DMS79 (cell line): Measurements from ENCODE around the gene SSC4D.

Experiments used
- DNase-seq: peaks from one replicate; lab custom pipeline; 2025; lab: John Stamatoyannopoulos, UW

SSC4D gene

DNA sequence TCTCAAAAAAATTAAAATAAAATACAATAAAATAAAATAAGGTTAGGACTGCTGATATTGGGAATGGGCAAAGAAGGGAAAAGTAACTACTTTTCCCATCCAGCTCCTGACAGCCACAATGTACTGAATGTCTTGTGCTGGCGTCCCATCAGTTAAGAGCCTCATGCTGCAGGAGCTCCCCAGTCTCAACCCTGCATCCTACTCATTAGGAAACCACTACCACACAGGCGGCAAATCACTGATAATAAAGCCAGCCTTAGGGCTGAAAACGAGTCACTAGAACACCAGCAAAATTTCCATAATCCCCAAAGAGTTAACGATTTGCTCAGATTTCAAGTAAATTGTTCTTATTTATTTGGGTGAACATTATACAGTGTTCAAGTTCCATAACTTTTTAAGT is 55.0 kb downstream of the SSC4D start:
- DNase-seq = no peak

GRCh38 chr7:76353744-76354143 is 55.8 kb downstream of the SSC4D start:
- DNase-seq = no peak

GRCh38 chr7:76352193-76352592 is 57.3 kb downstream of the SSC4D start:
- no peak for DNase-seq

- no peak for DNase-seq
These were observed 58.1 kb downstream of the SSC4D start for GRCh38 chr7:76351372-76351771.

- no peak for DNase-seq
These were observed 60.1 kb downstream of the SSC4D start for GRCh38 chr7:76349313-76349885.

DNA sequence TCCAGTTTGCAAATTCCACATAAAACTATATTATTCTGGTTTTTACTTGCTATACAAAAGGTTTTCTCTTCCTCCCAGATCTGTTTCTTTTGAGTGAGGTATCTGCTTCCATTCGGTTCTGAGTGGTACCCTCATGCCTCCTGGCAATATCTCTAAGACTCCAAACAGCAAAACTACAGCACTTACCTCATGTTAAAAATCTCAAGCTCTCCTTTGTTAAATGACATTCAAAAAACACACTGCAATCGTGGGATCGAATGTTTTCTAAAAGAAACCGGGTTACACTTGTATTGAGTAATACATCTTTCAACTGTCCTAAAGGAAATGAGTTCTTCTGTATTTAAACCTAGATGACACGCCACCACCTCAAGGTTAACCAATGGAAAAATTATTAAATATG is 61.8 kb downstream of the SSC4D start:
- no peak for DNase-seq

DNA sequence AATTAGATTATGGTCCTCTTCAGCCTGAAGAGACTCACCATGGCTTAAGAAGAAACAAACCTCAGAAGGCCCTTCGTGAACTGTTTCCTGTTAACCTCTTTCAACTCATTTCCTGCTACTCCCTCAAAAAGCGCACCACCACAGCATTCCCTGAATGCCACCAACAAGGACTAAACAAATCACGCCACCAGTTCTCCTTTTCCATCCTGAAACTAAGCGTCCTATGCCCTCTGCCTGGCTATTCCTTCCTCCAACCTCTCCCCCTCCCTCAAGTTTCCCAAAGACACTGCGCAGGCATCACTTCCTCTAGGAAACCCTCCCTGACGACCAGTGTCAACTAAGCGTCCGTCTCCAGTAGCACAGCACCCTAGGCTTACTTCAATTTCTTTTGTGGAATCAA is 62.7 kb downstream of the SSC4D start:
- no peak for DNase-seq

GRCh38 chr7:76346097-76346496 is 63.4 kb downstream of the SSC4D start:
- DNase-seq = no peak

GRCh38 chr7:76343931-76344321 is 65.6 kb downstream of the SSC4D start:
- DNase-seq = no peak

GRCh38 chr7:76343294-76343930 is 66.1 kb downstream of the SSC4D start:
- no peak for DNase-seq

- no peak for DNase-seq
These were observed 67.3 kb downstream of the SSC4D start for GRCh38 chr7:76342222-76342621.

GRCh38 chr7:76340617-76341131 is 68.8 kb downstream of the SSC4D start:
- no peak for DNase-seq
